A172 (cell line): ENCODE measurements around the gene ITK. TPM values are rescaled to one million over a fixed set of nuclear protein-coding genes. Genes with fewer than 3 reads are reported as not detected.

Experiments
- DNase-seq: peaks from one replicate; pipeline ENCODE4 v3.0.0-alpha.2; 2015; ENCODE audit warnings: low spot score
- total RNA-seq: library from RNA; depleted of rRNA; stranded (reverse); fragments of >200 nt; shearing (Covaris generic); gene quantifications from 2 replicates; pipeline ENCODE4 v1.2.3, GENCODE V29; 2014; rRNA removed

The ITK gene
- total RNA-seq = 0.19 and 0.69 TPM in 2 replicates

GRCh38 chr5:157180374-157181264 is at the start of gene ITK:
TSS of gene ITK (plus strand) at chr5:157180840. CDS start at chr5:157180978, 138 bp downstream.
- DNase-seq = no peak

GRCh38 chr5:157130925-157131324 is 49.7 kb upstream of the ITK start:
- peak; percentile 17 for DNase-seq

- no peak for DNase-seq
Measured at GRCh38 chr5:157132281-157132612, 48.4 kb upstream of the ITK start.

GRCh38 chr5:157137691-157138090 is 42.9 kb upstream of the ITK start:
- no peak for DNase-seq

GRCh38 chr5:157142317-157143126 is 38.1 kb upstream of the ITK start, which contains the start of gene MED7:
TSS of gene MED7 (minus strand) at chr5:157142865. CDS start at chr5:157139431, 3,434 bp downstream.
- DNase-seq = peak; percentile 99

- DNase-seq = peak; percentile 31
Measured at GRCh38 chr5:157143127-157143971, 37.3 kb upstream of the ITK start.

GRCh38 chr5:157148734-157149615 is 31.7 kb upstream of the ITK start:
- peak; percentile 67 for DNase-seq

GRCh38 chr5:157150995-157151394 is 29.6 kb upstream of the ITK start:
- no peak for DNase-seq

GRCh38 chr5:157155297-157155696 is 25.3 kb upstream of the ITK start:
- no peak for DNase-seq

GRCh38 chr5:157157293-157157891 is 23.2 kb upstream of the ITK start:
- DNase-seq = no peak

GRCh38 chr5:157159209-157159751 is 21.4 kb upstream of the ITK start:
- no peak for DNase-seq

GRCh38 chr5:157160001-157160400 is 20.6 kb upstream of the ITK start:
- DNase-seq = no peak

GRCh38 chr5:157161996-157162395 is 18.6 kb upstream of the ITK start:
- no peak for DNase-seq

- no peak for DNase-seq
Measured at GRCh38 chr5:157162919-157163510, 17.6 kb upstream of the ITK start.

- no peak for DNase-seq
Measured at GRCh38 chr5:157164521-157164920, 16.1 kb upstream of the ITK start.

GRCh38 chr5:157165261-157165660 is 15.4 kb upstream of the ITK start:
- no peak for DNase-seq

- no peak for DNase-seq
Measured at GRCh38 chr5:157165668-157166067, 15.0 kb upstream of the ITK start.

GRCh38 chr5:157166214-157167213 is 14.1 kb upstream of the ITK start, which contains the start of gene GARIN3:
TSS of gene GARIN3 (minus strand) at chr5:157166264. CDS start at chr5:157166168, 96 bp downstream.
- DNase-seq = no peak
